MCF 10A (cell line): Measurements from ENCODE around the gene CYFIP1. TPM values are rescaled to one million over a fixed set of nuclear protein-coding genes. Genes with fewer than 3 reads are reported as not detected.

Experiments used
- BruUV-seq: library from RNA; stranded (reverse); fragments of 400-500 nt; replicated peaks from 2 replicates; lab custom pipeline; 2021; lab: Mats Ljungman, UMichigan
- CTCF ChIA-PET: fragments of 300-600 bp; sonication (Branson Sonifier 250); formaldehyde crosslinking; extraction: SDS; loops from one replicate; lab custom pipeline; 2021; ENCODE audit warnings: antibody characterized with exemption, inconsistent platforms; lab: Yijun Ruan, JAX
- POLR2A ChIA-PET: fragments of 300-600, 350-650 bp; sonication (Branson Sonifier 250); formaldehyde crosslinking; extraction: SDS; loops from one replicate; lab custom pipeline; 2020; ENCODE audit warnings: antibody characterized with exemption, inconsistent platforms; lab: Yijun Ruan, JAX
- DNase-seq: peaks from one replicate; pipeline ENCODE4 v3.0.0-alpha.2; 2018; ENCODE audit not compliant: unreplicated experiment
- H3K27ac Mint-ChIP-seq: one replicate; pipeline ENCODE4 v1.8.0; 2022; ENCODE audit warnings: mild to moderate bottlenecking, low read depth, mixed read lengths; ENCODE audit not compliant: unreplicated experiment
- H3K27me3 Mint-ChIP-seq: one replicate; pipeline ENCODE4 v1.8.0; 2022; ENCODE audit warnings: mixed read lengths; ENCODE audit not compliant: insufficient read depth, unreplicated experiment
- H3K36me3 Mint-ChIP-seq: one replicate; pipeline ENCODE4 v1.8.0; 2022; ENCODE audit warnings: mild to moderate bottlenecking, moderate library complexity, mixed read lengths; ENCODE audit not compliant: insufficient read depth, unreplicated experiment
- H3K4me1 Mint-ChIP-seq: one replicate; pipeline ENCODE4 v1.8.0; 2022; ENCODE audit warnings: mixed read lengths; ENCODE audit not compliant: insufficient read depth, unreplicated experiment
- H3K4me3 Mint-ChIP-seq: one replicate; pipeline ENCODE4 v1.8.0; 2022; ENCODE audit warnings: mild to moderate bottlenecking, moderate library complexity, mixed read lengths; ENCODE audit not compliant: unreplicated experiment
- H3K9me3 Mint-ChIP-seq: one replicate; pipeline ENCODE4 v1.8.0; 2022; ENCODE audit warnings: mixed read lengths; ENCODE audit not compliant: unreplicated experiment
- intact Hi-C: fragments of 100-400 bp; cut with micrococcal nuclease; formaldehyde crosslinking; loops from 2 replicates; pipeline ENCODE4 v1.14.1; 2022
- total RNA-seq: library from RNA; stranded (reverse); gene quantifications from 2 replicates; pipeline ENCODE4 v1.2.3, GENCODE V29; 2022
- TF ChIP-seq, protein P1 (sequence below): fragments of 200-600 bp; IDR thresholded peaks from one replicate; pipeline ENCODE4 v1.8.0; 2022; ENCODE audit warnings: antibody characterized with exemption, mild to moderate bottlenecking; ENCODE audit not compliant: unreplicated experiment

CYFIP1 gene
- total RNA-seq, 1 experiment from 2014 or later, result 99.1 TPM

- intact Hi-C loops, result no loop called here
- peaks cover 91% of the 10 kb centered on the region for H3K36me3 Mint-ChIP-seq
- no peak overlapping the region for H3K4me3 Mint-ChIP-seq
- CTCF ChIA-PET, result no interaction called here
- no peaks in the 10 kb centered on the region for H3K4me1 Mint-ChIP-seq
- no TSS peak for BruUV-seq
- TF ChIP-seq, protein P1, sequence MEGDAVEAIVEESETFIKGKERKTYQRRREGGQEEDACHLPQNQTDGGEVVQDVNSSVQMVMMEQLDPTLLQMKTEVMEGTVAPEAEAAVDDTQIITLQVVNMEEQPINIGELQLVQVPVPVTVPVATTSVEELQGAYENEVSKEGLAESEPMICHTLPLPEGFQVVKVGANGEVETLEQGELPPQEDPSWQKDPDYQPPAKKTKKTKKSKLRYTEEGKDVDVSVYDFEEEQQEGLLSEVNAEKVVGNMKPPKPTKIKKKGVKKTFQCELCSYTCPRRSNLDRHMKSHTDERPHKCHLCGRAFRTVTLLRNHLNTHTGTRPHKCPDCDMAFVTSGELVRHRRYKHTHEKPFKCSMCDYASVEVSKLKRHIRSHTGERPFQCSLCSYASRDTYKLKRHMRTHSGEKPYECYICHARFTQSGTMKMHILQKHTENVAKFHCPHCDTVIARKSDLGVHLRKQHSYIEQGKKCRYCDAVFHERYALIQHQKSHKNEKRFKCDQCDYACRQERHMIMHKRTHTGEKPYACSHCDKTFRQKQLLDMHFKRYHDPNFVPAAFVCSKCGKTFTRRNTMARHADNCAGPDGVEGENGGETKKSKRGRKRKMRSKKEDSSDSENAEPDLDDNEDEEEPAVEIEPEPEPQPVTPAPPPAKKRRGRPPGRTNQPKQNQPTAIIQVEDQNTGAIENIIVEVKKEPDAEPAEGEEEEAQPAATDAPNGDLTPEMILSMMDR, result no peak
- no peak overlapping the region for H3K27ac Mint-ChIP-seq
- DNase-seq, result no peak
- POLR2A ChIA-PET, result interaction anchor here (1.1 kb wide), 1 partner anchor 20 kb away, joined by 3 read pairs; no protein-coding TSS in a partner anchor
- H3K27me3 Mint-ChIP-seq, result no peaks in the 10 kb centered on the region
- no peaks in the 10 kb centered on the region for H3K9me3 Mint-ChIP-seq
These were observed 112.3 kb downstream of the CYFIP1 start for GRCh38 chr15:22867886-22868285.

DNA sequence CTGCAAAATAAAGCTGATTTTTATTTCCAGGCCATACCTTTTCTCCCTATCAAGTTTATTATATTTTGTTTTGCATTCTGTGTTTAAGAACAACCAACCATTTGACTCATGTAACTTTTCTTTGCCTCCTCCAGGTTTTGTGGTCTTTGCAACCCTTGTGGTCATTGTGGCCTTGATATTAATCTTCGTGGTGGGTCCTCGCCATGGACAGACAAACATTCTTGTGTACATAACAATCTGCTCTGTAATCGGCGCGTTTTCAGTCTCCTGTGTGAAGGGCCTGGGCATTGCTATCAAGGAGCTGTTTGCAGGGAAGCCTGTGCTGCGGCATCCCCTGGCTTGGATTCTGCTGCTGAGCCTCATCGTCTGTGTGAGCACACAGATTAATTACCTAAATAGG, 114.1 kb downstream of the CYFIP1 start:
- CTCF ChIA-PET, result interaction anchor here (0.6 to 1.6 kb wide), 2 partner anchors 10 to 131 kb away, joined by 3 to 4 read pairs; no protein-coding TSS in a partner anchor
- TF ChIP-seq, protein P1, result no peak
- Mint-ChIP-seq H3K27ac (no peak overlapping the region), H3K27me3 (no peaks in the 10 kb centered on the region), H3K9me3 (no peaks in the 10 kb centered on the region), H3K4me3 (no peak overlapping the region), H3K36me3 (peaks cover 88% of the 10 kb centered on the region), H3K4me1 (no peaks in the 10 kb centered on the region)
- intact Hi-C loops, result no loop called here
- no TSS peak for BruUV-seq
- DNase-seq, result no peak
- POLR2A ChIA-PET, result no interaction called here

DNA sequence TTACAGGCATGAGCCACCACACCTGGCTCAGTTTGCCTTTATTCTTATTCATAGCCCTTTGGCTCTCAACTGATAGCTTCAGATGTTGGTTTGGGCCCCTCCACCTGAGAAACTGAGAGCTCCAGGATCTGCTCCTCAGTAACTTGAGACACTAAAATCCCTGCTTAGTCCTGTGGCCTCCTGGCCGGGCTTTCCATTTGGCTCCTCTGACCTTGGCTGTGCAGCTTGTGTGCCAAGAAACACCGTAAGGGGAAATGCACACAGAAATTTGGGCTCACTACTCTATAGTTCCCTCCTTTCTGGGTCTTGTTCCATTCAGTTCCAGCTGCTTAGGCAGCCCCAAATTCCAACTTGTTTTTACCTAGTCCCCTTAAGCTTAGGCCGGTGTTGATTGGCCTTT, 116.8 kb downstream of the CYFIP1 start:
- Mint-ChIP-seq H3K27ac (peak overlapping the region; percentile 19), H3K4me1 (no peaks in the 10 kb centered on the region), H3K9me3 (no peaks in the 10 kb centered on the region), H3K36me3 (peaks cover 86% of the 10 kb centered on the region), H3K4me3 (no peak overlapping the region), H3K27me3 (no peaks in the 10 kb centered on the region)
- ChIA-PET CTCF (no interaction called here), POLR2A (no interaction called here)
- intact Hi-C loops, result no loop called here
- no peak for DNase-seq
- no TSS peak for BruUV-seq
- TF ChIP-seq, protein P1, result no peak

- BruUV-seq, result no TSS peak
- Mint-ChIP-seq H3K4me1 (no peaks in the 10 kb centered on the region), H3K27ac (no peak overlapping the region), H3K36me3 (peaks cover 85% of the 10 kb centered on the region), H3K9me3 (no peaks in the 10 kb centered on the region), H3K4me3 (no peak overlapping the region), H3K27me3 (no peaks in the 10 kb centered on the region)
- ChIA-PET POLR2A (interaction anchor here (0.9 kb wide), 1 partner anchor 23 kb away, joined by 3 read pairs; no protein-coding TSS in a partner anchor), CTCF (no interaction called here)
- TF ChIP-seq, protein P1, result no peak
- intact Hi-C loops, result no loop called here
- no peak for DNase-seq
These were observed 119.0 kb downstream of the CYFIP1 start for GRCh38 chr15:22861161-22861560.
